Left renal pelvis (tissue), 4 donors: ENCODE measurements around the gene ZSWIM5. TPM values are rescaled to one million over a fixed set of nuclear protein-coding genes. Genes with fewer than 3 reads are reported as not detected.
"Not testable (repeated sequence)": the region's sequence is repeated elsewhere in the genome, so short reads cannot be mapped to it uniquely, and the experiment has no call there.

ENCODE experiments used
- DNase-seq, 4 donors: peaks; one replicate each; pipeline ENCODE4 v3.0.0-alpha.2; 2013; ENCODE audit warnings: low read depth in 4 of 4, low spot score in 3 of 4
- polyA plus RNA-seq, 4 donors: library from polyadenylated mRNA; unstranded; fragments of 120-200 nt; gene quantifications; one replicate each; pipeline ENCODE4 v1.2.1, GENCODE V29; 2013; ENCODE audit not compliant: insufficient read length in 4 of 4

The ZSWIM5 gene
- polyA plus RNA-seq, 4 donors, result 4.1 to 7.9 (median 6.8) TPM

DNA sequence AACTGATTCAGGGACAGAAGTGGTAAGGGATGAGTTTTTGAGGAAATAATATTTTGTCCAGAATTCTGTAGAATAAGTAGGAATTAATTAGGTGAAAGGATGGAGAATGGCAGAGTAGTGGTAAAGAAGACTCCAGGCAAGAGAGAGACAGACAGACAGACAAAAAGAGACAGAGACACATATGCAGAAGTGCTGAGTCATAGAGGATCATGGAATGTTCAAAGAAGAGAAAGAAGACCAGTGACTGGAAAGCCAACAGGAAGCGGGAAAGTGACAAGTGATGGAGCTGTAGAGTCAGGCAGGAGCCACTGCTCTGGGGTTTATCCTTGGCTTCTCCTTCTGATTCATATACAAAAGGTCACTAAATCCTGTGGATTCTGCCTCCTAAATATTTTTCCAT is 108.5 kb downstream of the ZSWIM5 start:
- no peak for DNase-seq

DNA sequence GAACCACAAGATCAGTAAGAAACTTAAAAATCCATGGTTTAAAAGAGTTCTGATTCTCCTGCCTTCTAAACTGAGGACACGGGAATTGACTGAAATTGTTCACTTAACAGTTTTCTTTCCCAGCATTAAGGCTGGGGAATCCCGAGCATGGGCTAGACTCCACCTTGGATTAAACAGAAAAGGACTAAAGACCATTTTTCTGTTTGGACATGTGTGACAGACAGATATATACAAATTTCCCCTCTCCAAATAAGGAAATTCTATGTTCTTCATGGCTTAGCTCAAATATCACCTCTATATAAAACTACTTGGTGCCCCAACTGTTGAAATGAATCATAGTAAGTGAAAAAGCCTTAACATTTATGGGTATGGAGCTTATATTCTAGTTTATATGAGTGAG is 109.3 kb downstream of the ZSWIM5 start:
- DNase-seq, result no peak

DNA sequence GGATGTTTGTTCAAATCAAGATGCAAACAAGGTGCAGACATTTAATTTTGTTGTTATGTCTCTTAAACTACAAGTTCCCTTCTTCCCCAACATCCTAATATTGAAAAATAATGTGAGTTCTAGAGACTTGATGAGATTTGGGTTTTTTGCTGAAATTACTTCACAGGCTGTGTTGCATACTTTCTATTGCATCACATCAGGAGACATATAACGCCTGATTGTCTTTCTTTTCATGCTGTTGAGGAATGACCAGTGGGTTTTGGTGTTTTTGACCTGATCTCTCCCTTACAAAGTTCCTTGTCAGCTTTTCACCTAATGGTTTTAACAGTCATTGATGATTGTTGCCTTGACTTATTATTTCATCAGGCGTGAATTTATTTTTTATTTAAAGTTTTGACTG is 111.0 kb downstream of the ZSWIM5 start:
- DNase-seq, result no peak

DNA sequence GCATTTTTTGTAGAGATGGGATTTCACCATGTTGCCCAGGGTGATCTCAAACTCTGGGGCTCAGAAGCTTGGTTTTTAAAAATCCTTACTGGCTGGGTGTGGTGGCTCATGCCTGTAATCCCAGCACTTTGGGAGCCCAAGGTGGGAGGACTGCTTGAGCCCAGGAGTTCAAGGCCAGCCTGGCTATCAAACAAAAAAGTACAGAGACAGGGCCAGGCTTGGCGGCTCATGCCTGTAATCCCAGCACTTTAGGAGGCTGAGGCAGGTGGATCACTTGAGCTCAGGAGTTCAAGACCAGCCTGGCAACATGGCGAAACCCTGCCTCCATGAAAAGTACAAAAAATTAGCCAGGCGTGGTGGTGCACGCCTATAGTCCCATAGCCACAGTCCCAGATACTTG is 112.0 kb downstream of the ZSWIM5 start:
- not testable (repeated sequence) for DNase-seq

DNA sequence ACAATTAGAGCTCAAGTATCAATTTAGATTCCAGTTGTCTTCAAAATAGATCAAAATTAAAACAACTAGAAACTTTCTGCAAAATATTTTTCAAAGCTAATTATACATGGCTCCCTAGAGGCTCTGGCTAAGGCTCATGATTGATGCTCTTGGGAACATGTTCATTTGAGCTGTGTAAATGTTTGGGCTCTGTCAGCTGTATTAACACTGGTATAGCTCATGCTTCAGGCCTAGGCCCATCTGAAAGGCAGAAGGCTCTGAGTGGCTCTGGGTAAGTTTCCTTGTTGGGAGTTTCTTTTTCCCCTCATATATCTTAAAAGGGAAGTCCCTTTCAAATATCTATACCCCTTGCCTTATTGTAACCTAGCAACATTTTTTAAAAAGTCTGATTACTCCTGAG is 113.1 kb downstream of the ZSWIM5 start:
- DNase-seq, result no peak

DNA sequence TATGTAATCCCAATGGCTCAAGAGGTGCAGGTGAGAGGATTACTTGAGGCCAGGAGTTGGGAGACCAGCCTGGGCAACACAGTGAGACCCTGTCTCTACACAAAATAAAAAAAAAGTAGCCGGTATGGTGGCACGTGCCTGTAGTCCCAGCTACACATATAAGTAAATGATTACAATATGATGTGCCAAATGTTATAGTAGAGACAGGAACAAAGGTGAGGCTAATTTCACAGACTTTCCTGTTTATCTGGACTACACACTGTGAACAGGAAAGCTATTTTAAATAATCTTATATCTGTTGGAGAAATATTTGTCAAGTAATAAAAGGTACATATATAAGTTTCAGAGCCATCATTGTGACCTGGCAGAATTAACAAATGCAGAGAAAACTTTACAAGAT is 116.7 kb downstream of the ZSWIM5 start:
- DNase-seq, result no peak

DNA sequence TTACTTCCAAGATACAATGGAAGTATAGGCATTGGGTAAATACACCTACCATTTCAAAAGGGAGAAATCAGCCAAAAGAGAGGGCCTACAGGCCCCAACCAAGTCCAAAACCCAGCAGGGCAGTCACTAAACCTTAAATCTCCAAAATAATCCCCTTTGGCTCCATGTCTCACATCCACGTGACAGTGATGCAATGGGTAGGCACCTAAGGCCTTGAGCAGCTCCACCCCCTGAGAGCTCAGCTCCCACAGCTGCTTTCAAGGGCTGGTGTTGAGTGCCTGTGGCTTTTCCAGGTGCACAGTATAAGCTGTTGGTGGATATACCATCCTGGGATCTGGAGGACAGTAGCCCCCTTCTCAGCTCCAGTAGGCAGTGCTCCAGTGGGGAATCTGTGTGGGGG is 121.8 kb downstream of the ZSWIM5 start:
- no peak for DNase-seq

DNA sequence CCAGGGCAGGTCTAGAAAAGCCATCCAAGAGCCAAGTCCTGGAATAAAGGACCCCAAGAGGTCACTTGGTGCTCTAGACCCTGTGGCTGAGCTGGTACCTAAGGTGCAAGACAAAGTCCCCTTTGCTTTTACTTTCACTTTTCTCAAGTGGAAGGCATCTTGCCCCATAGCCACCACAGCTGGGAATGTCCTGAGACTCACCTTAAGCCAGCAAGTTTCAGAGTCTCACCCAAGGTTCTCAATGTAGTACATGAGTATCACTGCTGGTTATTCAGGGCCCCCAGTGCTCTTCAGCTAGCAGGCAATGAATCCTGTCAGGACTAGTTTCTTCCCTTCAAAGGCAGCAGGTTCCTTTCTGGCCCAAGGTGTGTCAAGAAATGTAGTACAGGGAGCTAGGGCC is 126.9 kb downstream of the ZSWIM5 start:
- no peak for DNase-seq

DNA sequence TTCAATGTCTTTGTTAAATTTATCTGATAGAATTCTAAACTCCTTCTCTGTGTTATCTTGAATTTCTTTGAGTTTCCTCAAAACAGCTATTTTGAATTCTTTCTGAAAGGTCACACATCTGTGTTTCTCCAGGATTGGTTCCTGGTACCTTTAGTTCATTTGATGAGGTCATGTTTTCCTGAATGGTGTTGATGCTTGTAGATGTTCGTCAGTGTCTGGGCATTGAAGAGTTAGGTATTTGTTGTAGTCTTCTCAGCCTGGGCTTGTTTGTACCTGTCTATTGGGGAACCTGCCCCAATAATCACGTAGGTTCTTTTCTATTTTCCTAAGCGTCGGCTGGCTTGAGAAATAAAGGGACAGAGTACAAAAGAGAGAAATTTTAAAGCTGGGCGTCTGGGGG is 129.4 kb downstream of the ZSWIM5 start:
- DNase-seq, result not testable (repeated sequence)

DNA sequence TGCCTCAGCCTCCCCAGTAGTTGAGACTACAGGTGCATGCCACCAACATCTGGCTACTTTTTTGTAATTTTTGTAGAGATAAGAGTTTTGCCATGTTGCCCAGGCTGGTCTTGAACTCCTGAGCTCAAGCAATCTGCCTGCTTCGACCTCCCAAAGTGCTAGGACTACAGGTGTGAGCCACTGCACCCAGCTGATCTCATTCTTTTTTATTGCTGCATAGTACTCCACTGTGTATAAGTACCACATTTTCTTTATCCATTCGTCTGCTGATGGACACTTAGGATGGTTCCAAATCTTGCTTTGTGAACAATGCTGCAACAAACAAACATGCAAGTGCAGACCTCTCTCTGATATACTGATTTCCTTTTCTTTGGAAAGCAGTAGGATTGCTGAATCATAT is 134.8 kb downstream of the ZSWIM5 start:
- no peak for DNase-seq

DNA sequence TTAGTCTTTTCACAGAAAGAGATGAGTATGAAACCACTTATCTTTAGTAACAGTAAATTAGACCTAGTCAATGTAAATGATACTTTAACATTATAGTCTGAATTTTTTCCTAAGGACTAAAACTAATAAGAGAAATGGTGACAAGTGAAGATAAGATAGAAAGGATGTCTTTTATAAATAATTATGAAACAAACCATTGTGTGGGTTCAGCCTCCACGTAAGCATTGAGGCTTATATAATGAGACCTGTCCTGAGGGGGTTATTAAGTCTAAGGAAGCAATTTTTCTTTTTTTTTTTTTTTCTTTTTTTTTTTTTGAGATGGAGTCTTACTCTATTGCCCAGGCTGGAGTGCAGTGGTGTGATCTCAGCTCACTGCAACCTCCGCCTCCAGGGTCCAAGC is 138.6 kb downstream of the ZSWIM5 start:
- no peak for DNase-seq

DNA sequence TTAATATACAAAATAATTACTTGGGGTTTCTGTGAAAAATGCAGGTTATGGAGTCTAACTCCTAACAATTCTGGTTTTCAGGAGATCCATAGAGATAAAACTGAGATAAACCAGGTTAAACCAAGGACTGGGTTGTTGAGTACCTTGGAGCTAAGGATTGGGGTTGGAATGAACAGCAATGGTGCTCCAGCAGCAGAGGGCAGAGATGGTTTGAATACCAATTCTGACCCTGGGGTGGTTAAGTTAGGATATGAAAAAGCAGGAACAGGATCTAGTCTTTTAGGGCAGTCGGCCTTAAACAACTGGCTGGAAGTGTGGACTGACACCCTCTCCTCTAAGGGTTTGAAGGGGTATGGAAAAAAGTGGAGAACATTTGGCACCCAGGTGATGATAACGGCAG is 141.3 kb downstream of the ZSWIM5 start:
- no peak for DNase-seq

DNA sequence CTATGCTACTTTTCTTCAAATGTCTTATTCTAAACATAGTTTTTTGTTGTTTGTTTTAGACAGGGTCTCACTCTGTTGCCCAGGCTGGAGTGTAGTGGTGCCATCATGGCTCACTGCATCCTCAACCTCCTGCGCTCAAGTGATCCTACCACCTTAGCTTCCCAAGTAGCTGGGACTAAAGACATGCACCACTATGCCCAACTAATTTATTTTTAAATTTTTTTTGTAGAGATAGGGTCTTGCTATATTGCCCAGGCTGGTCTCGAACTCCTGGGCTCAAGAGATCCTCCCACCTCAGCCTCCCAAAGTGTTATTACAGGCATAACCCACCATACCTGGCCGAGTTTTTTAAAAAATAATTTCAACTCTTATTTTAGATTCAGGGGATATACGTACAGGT is 143.9 kb downstream of the ZSWIM5 start:
- not testable (repeated sequence) for DNase-seq

DNA sequence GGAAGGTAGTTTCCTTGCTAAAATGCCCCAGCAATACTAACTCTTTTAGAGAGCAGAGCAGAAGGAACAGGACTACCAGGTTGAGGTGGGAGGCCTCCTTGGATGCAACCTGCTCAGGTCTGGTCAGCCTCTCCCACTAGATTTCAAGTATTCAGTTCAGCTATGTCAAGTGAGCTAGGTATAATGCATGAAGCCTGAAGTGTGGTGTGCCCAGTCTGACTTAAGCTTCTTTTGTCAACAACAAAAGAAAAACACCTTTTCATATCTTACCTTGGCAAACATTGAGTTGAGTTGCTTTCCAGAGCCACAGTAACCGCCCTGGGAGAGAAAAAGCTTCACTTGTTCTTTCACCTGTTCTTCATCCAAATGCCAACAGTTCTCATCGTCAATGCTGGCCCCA is 146.6 kb downstream of the ZSWIM5 start:
- no peak for DNase-seq

DNA sequence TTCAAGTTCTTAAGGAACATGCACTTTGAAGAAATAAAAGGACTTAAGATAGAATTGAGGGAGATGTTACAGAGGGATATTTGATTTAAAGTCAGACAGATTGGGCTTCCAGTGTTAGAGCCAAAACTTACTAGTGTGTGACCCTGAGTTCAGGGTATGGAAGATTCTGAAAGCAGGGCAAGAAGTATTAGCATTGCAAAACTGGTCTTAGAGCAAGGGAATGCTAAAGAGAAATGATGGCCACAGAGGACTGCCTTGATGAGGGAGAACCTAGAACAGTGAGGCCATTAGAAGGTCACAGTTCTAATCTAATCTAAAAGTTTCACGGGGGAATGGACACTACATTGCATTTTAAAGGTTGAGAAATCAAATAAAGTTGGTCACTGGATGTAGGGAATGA is 148.9 kb downstream of the ZSWIM5 start:
- no peak for DNase-seq

DNA sequence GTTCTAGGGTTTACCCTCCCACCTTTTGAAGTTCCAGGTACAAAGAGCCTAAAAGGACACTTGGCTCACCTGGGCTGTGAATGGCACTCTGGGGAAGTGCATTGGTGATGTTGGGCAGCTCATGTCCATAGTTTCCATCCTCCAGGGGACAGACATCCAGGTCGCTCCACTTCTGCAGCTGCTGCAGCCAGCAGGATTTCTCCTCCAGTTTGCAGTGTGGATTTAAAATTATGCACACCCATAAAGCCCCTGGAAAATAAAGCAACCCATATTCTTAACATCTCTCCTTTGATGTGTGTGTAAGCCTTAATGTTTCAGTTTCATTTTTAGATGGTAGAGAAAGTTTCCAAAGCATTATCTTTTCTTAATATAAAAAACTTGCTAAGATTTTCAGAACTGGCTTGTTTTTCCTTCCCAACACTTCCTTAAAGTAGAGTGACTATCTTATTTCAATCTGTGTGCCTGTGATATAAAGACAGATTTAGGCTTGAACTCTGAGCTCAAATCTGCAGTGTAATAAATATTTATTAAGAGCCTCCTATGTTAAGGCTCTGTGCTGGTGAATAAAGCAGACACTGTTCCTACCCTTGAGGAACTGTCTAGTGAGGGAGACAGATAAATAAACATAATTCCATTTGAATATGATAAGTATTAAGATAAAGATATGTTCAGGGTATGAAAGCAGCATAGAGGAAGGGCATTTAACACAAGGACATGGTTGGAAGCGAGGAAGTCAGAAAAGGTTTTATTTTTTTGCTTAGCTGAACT is 155.2 kb downstream of the ZSWIM5 start:
- no peak for DNase-seq

DNA sequence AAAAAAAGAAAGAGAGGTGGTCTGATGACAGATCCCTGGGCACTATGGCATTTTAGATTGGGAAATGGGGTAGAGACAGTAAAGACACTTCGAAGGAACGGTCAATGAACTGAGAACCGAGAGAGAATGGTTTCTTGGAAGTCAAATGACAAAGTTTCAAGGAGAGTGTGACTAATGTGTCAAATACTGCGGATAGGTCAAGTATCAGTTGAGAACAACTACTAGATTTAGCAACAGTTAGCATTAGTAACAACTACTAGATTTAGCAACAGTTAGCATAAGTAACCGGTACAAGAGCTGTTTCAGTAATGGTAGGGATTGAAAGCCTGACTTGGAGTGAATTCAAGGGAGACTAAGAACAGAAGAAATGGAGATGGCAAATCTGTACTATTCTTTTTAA is 159.4 kb downstream of the ZSWIM5 start:
- no peak for DNase-seq

DNA sequence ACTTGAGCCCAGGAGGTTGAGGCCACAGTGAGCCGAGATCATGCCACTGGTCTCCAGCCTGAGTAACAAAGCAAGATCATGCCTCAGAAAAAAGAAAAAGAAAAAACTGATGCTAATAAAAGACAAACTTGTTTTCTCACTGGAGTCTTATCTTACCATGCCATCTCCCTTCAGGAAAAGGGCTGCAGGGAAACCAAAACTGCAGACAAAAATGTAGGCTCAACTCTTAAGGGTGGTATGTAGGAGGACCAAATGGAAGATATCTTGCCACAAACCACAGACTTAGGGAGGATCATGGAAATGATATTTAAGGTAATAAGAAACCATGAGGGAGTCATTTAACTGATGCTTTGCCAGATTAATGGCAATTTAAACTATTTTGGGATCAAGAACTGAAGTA is 161.5 kb downstream of the ZSWIM5 start:
- no peak for DNase-seq

DNA sequence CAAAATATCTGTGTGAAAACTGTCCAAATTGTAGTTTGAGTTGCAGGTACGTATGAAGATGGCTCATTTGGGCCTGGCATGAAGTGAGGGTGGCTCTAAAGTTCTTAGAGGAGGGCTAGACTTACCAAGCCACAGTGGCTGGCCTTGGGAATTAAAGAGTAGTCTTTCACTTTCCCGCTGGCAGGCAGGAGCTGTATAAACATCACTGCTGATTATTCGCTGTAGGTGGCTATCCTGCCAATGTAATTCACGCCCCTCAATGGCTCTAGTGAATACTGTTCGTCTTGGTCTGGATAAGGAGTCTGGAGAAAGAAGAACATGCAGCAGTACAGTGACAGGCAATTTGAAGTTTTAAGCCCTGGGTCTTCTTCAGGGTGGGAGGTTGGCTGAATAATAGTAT is 163.3 kb downstream of the ZSWIM5 start:
- DNase-seq, result no peak

DNA sequence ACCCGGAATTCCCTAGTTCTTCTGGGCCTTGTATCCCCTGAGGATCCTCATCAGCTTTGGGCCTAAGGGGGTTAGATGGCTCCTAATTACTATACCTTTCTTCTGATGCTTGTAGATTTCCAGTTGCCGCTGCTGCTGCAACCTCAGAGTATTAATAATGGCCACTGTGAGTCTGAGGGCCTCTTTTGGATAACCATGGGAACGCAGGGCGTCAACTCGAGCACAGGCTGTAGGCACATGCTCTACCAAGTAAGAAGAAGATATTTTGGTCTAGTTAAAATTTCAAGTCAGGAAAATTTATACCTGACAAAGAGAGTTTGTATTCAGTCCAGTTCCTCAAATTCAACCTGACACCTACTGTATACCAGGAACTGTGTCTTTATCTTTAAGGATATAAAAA is 166.1 kb downstream of the ZSWIM5 start:
- no peak for DNase-seq

DNA sequence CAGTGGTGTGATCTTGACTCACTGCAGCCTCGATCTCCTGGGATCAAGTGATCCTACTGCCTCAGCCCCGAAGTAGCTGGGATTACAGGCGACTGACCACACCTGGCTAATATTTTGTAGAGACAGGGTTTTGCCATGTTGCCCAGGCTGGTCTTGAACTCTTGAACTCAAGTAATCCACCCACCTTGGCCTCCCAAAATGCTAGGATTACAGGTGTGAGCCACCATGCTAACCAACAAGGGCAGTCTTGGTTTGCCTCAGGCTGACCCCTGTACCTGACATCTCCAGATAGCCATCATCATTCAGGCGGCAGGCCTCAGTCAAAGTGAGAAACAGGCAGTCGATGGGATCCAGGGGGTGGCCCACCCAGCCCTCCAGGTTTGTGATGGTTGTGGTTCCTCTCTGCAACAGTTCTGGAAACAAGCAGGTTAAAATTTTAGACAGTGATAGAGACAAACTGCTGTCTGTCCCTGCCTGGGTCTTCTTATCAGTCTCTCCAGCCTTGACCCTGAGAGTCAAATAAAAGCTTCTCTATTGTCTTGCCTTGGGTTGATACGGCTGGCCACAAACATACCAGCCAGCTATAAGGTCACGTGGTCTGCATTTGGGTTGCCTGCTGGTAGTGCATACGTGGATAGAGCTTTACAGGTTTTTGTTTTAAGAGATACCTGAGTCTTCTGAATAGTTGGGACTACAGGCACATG is 167.6 kb downstream of the ZSWIM5 start:
- no peak for DNase-seq

DNA sequence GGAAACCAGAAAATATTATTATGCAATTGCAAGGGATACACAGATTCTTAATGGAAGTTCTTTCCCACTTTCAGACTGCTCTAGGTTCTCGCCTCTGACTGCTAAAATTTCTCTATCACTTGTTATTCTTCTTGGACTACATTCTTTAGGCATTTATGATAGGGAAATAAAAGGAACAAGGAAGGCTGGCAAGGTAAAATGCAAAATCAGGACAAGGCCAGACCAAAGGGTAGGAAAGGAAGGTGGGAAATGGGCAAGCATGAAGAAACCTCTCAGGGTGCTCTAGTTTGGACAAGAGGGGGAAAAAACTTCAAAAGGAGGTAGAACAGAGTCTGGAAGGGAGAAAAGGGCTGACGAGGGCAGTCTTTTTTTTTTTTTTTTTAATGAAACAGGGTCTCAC is 168.2 kb downstream of the ZSWIM5 start:
- no peak for DNase-seq
